ENCODE results near the gene SGIP1.
"Not testable (repeated sequence)": the region's sequence is repeated elsewhere in the genome, so short reads cannot be mapped to it uniquely, and the experiment has no call there.

The SGIP1 gene

GRCh38 chr1:66778969-66779368, 245.0 kb downstream of the SGIP1 start:
- no peak overlapping the region for H3K4me3 ChIP-seq (ENCODE audit: low read depth, low read length)

DNA sequence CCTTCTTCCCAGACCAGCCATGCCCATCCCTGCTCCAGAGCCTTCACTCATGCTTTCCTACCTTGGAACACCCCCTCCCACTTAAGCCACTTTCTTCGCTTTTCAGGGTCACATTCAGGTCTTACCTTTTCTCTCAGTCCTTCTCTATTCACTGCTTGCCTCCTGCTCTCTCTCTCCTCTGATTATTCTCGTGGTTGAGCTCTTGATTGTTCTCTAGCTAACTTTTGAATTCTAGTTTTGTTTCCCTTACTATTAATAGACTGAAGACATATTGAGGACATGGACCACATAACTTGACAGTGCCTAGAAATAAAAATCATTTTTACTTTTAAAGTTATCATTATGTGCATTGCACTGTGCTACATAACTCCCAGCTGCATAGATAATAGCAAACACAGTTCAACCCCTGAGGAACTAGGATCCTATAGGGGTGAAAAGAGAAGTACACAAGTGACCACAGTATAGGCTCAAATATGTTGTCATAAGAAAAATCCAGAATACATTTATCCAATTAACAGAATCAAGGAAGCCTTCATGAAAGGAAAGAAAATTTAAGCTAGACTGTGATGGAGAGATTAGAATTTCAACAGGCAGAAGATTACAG, 245.6 kb downstream of the SGIP1 start:
- TF ChIP-seq, protein P1, sequence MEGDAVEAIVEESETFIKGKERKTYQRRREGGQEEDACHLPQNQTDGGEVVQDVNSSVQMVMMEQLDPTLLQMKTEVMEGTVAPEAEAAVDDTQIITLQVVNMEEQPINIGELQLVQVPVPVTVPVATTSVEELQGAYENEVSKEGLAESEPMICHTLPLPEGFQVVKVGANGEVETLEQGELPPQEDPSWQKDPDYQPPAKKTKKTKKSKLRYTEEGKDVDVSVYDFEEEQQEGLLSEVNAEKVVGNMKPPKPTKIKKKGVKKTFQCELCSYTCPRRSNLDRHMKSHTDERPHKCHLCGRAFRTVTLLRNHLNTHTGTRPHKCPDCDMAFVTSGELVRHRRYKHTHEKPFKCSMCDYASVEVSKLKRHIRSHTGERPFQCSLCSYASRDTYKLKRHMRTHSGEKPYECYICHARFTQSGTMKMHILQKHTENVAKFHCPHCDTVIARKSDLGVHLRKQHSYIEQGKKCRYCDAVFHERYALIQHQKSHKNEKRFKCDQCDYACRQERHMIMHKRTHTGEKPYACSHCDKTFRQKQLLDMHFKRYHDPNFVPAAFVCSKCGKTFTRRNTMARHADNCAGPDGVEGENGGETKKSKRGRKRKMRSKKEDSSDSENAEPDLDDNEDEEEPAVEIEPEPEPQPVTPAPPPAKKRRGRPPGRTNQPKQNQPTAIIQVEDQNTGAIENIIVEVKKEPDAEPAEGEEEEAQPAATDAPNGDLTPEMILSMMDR (IDR thresholded peaks at IDR 0.05; ENCODE audit: insufficient read depth, low read depth, low read length, missing control alignments), result no peak
- H3K4me3 ChIP-seq (ENCODE audit: low read depth, low read length), result no peak overlapping the region; the same call in 1 of the 2 replicates
- DNase-seq (ENCODE audit: low read depth), result no peak

More at GRCh38 chr1:66778969-66779368, 245.0 kb downstream of the SGIP1 start:
- DNase-seq (ENCODE audit: low read depth), result peak; percentile 11
- TF ChIP-seq, protein P1 (IDR thresholded peaks at IDR 0.05; ENCODE audit: insufficient read depth, low read depth, low read length, missing control alignments), result no peak

DNA sequence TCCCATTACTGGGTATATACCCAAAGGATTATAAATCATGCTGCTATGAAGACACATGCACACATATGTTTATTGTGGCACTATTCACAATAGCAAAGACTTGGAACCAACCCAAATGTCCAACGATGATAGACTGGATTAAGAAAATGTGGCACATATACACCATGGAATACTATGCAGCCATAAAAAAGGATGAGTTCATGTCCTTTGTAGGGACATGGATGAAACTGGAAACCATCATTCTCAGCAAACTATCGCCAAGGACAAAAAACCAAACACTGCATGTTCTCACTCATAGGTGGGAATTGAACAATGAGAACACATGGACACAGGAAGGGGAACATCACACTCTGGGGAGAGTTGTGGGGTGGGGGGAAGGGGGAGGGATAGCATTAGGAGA, 251.8 kb downstream of the SGIP1 start:
- DNase-seq (ENCODE audit: low read depth); H3K4me3 ChIP-seq (ENCODE audit: low read depth, low read length): not testable (repeated sequence)

GRCh38 chr1:66787641-66788040, 253.7 kb downstream of the SGIP1 start:
- TF ChIP-seq, protein P1 (IDR thresholded peaks at IDR 0.05; ENCODE audit: insufficient read depth, low read depth, low read length, missing control alignments), result no peak
- no peak overlapping the region for H3K4me3 ChIP-seq (ENCODE audit: low read depth, low read length)
- peak; percentile 30 for DNase-seq (ENCODE audit: low read depth)

GRCh38 chr1:66788231-66788939, 254.4 kb downstream of the SGIP1 start:
- TF ChIP-seq, protein P1 (IDR thresholded peaks at IDR 0.05; ENCODE audit: insufficient read depth, low read depth, low read length, missing control alignments), result no peak
- H3K4me3 ChIP-seq (ENCODE audit: low read depth, low read length), result no peak overlapping the region
- peak; percentile 54 for DNase-seq (ENCODE audit: low read depth)

GRCh38 chr1:66791621-66792610, 258.0 kb downstream of the SGIP1 start:
- no peak overlapping the region for H3K4me3 ChIP-seq (ENCODE audit: low read depth, low read length)
- TF ChIP-seq, protein P1 (IDR thresholded peaks at IDR 0.05; ENCODE audit: insufficient read depth, low read depth, low read length, missing control alignments), result no peak
- no peak for DNase-seq (ENCODE audit: low read depth)

DNA sequence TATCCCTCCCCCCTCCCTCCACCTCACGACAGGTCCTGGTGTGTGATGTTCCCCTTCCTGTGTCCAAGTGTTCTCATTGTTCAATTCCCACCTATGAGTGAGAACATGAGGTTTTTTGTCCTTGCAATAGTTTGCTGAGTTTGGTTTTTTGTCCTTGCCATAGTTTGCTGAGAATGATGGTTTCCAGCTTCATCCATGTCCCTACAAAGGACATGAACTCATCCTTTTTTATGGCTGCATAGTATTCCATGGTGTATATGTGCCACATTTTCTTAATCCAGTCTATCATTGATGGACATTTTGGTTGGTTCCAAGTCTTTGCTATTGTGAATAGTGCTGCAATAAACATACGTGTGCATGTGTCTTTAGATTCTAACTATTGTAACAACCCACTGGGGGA, 261.9 kb downstream of the SGIP1 start:
- H3K4me3 ChIP-seq (ENCODE audit: low read depth, low read length); DNase-seq (ENCODE audit: low read depth): not testable (repeated sequence)
